ENCODE results near the gene STX1B. TPM values are rescaled to one million over a fixed set of nuclear protein-coding genes. Genes with fewer than 3 reads are reported as not detected.

Gene STX1B
- total RNA-seq, 1 experiment from 2014 or later: 3.9 TPM

- intact Hi-C loops (cut with micrococcal nuclease; ENCODE audit: unreplicated experiment): no loop called here
- no peaks in the 10 kb centered on the region for H3K9me3 ChIP-seq (ENCODE audit: insufficient read depth, low read depth)
- peak in 1 of 2 experiments; percentile 5 for DNase-seq
- BruUV-seq (replicated peaks): no TSS peak
- H3K4me3 ChIP-seq: no peak overlapping the region
- CTCF ChIA-PET: interaction anchor here (0.7 kb wide), 1 partner anchor 487 kb away, joined by 4 read pairs; no protein-coding TSS in a partner anchor
- no peaks in the 10 kb centered on the region for H3K27me3 ChIP-seq (ENCODE audit: insufficient read depth, low read depth)
- no peak overlapping the region for H3K27ac ChIP-seq
- POLR2A ChIA-PET (ENCODE audit: unreplicated experiment): no interaction called here
- no peaks in the 10 kb centered on the region for H3K4me1 ChIP-seq (replicated peaks; ENCODE audit: insufficient read depth)
- no peaks in the 10 kb centered on the region for H3K79me2 ChIP-seq (ENCODE audit: low read depth)
- TF ChIP-seq EZH2 (IDR thresholded peaks at IDR 0.05; ENCODE audit: low read depth) (no peak), CTCF (conservative IDR thresholded peaks at IDR 0.05) (no peak)
- H3K4me2 ChIP-seq: no peak overlapping the region
- no peaks in the 10 kb centered on the region for H3F3A ChIP-seq (ENCODE audit: insufficient read depth, low read depth)
- peaks cover 7% of the 10 kb centered on the region for H4K20me1 ChIP-seq (ENCODE audit: insufficient read depth)
- no peak overlapping the region for H2AFZ ChIP-seq
- no peaks in the 10 kb centered on the region for H3K9me2 ChIP-seq (ENCODE audit: insufficient read depth)
- H3K36me3 ChIP-seq (ENCODE audit: low read depth): peaks cover 53% of the 10 kb centered on the region
Measured at GRCh38 chr16:30969246-30969842, 41.1 kb downstream of the STX1B start.

- peak in 1 of 2 experiments; percentile 26 for DNase-seq
- H3K36me3 ChIP-seq (ENCODE audit: low read depth): peaks cover 54% of the 10 kb centered on the region
- CTCF ChIA-PET: no interaction called here
- H3K4me2 ChIP-seq: no peak overlapping the region
- H3K27me3 ChIP-seq (ENCODE audit: insufficient read depth, low read depth): no peaks in the 10 kb centered on the region
- POLR2A ChIA-PET (ENCODE audit: unreplicated experiment): no interaction called here
- intact Hi-C loops (cut with micrococcal nuclease; ENCODE audit: unreplicated experiment): no loop called here
- peaks cover 7% of the 10 kb centered on the region for H4K20me1 ChIP-seq (ENCODE audit: insufficient read depth)
- BruUV-seq (replicated peaks): no TSS peak
- H3K79me2 ChIP-seq (ENCODE audit: low read depth): no peaks in the 10 kb centered on the region; the same call in 1 of the 2 replicates
- H2AFZ ChIP-seq: no peak overlapping the region
- no peak overlapping the region for H3K27ac ChIP-seq
- no peaks in the 10 kb centered on the region for H3K9me2 ChIP-seq (ENCODE audit: insufficient read depth)
- H3K4me1 ChIP-seq (replicated peaks; ENCODE audit: insufficient read depth): no peaks in the 10 kb centered on the region
- H3K4me3 ChIP-seq: no peak overlapping the region
- TF ChIP-seq EZH2 (IDR thresholded peaks at IDR 0.05; ENCODE audit: low read depth) (no peak), CTCF (conservative IDR thresholded peaks at IDR 0.05) (no peak)
- H3K9me3 ChIP-seq (ENCODE audit: insufficient read depth, low read depth): no peaks in the 10 kb centered on the region
- H3F3A ChIP-seq (ENCODE audit: insufficient read depth, low read depth): no peaks in the 10 kb centered on the region
Measured at GRCh38 chr16:30967795-30968194, 42.6 kb downstream of the STX1B start.

- no peak overlapping the region for H3K27ac ChIP-seq
- H4K20me1 ChIP-seq (ENCODE audit: insufficient read depth): peaks cover 11% of the 10 kb centered on the region
- no peaks in the 10 kb centered on the region for H3K4me1 ChIP-seq (replicated peaks; ENCODE audit: insufficient read depth)
- no peaks in the 10 kb centered on the region for H3K9me3 ChIP-seq (ENCODE audit: insufficient read depth, low read depth)
- H3K4me2 ChIP-seq: no peak overlapping the region
- no peaks in the 10 kb centered on the region; the same call in 1 of the 2 replicates for H3K79me2 ChIP-seq (ENCODE audit: low read depth)
- DNase-seq: peak in 1 of 2 experiments; percentile 12
- no peak overlapping the region for H2AFZ ChIP-seq
- ChIA-PET CTCF (no interaction called here), POLR2A (ENCODE audit: unreplicated experiment) (interaction anchor here (0.7 kb wide), 1 partner anchor 151 kb away, joined by 5 read pairs; the partner anchor contains the start of gene KAT8)
- H3K9me2 ChIP-seq (ENCODE audit: insufficient read depth): no peaks in the 10 kb centered on the region
- H3K36me3 ChIP-seq (ENCODE audit: low read depth): peaks cover 55% of the 10 kb centered on the region
- no peak for TF ChIP-seq CTCF (conservative IDR thresholded peaks at IDR 0.05)
- TF ChIP-seq EZH2 (IDR thresholded peaks at IDR 0.05; ENCODE audit: low read depth): no peak
- no TSS peak for BruUV-seq (replicated peaks)
- no peak overlapping the region for H3K4me3 ChIP-seq
- H3K27me3 ChIP-seq (ENCODE audit: insufficient read depth, low read depth): no peaks in the 10 kb centered on the region
- intact Hi-C loops (cut with micrococcal nuclease; ENCODE audit: unreplicated experiment): no loop called here
- no peaks in the 10 kb centered on the region; the same call in 1 of the 2 replicates for H3F3A ChIP-seq (ENCODE audit: insufficient read depth, low read depth)
Measured at GRCh38 chr16:30966033-30966619, 44.3 kb downstream of the STX1B start.
